Measurements from ENCODE around the gene LPCAT3. TPM values are rescaled to one million over a fixed set of nuclear protein-coding genes. Genes with fewer than 3 reads are reported as not detected.

Gene LPCAT3
- total and polyA plus RNA-seq, 2 of the 13 experiments (the other 11 are each of a cell fraction or from before 2014, with no cell fraction given), result 44.5 to 64.3 TPM

DNA sequence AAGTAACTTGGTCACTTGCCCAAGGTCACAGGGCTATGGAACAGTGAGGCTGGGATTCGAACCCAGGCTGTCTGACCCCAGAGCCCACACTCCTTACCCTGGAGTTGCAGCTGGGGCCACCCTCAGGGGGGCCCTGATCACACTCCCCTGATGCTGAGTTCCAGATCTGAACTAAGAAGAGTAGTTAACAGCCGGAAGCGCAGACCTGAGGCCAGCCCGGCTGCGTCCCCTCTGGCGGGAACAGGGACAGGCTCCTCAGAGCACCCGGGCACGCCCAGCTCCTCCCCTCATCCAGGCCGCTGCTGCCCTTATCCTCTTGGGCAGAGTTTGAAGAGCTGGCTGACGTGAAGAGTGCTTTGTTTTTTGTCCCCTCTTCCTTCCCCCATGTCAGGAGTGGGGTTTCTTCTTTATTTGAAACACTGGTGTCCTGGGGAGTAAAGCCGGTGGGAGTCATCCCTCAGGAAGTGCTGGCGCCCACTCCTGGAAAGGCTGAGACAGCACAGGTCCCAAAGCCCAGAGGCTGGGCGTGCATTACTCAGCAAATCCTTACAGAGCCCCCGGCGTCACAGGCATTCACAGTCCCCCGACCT lies 56.5 kb downstream of the LPCAT3 start (continued):
- TF ChIP-seq, protein P1, sequence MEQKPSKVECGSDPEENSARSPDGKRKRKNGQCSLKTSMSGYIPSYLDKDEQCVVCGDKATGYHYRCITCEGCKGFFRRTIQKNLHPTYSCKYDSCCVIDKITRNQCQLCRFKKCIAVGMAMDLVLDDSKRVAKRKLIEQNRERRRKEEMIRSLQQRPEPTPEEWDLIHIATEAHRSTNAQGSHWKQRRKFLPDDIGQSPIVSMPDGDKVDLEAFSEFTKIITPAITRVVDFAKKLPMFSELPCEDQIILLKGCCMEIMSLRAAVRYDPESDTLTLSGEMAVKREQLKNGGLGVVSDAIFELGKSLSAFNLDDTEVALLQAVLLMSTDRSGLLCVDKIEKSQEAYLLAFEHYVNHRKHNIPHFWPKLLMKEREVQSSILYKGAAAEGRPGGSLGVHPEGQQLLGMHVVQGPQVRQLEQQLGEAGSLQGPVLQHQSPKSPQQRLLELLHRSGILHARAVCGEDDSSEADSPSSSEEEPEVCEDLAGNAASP (CRISPR knock-in tag; IDR thresholded peaks at IDR 0.05; ENCODE audit: borderline replicate concordance), result 0 out of 2 replicates have a peak, but pooled peaks have one; percentile 9
- TF ChIP-seq NKX3-1 (CRISPR knock-in tag; IDR thresholded peaks at IDR 0.05) (no peak), DMAP1 (CRISPR knock-in tag; IDR thresholded peaks at IDR 0.05) (peak; percentile 59; the same call in 1 of the 2 replicates), RFX3 (CRISPR knock-in tag; IDR thresholded peaks at IDR 0.05) (no peak), ASH2L (IDR thresholded peaks at IDR 0.05; ENCODE audit: insufficient read length, low read depth, low read length) (peak; percentile 49), SMARCC2 (IDR thresholded peaks at IDR 0.05) (no peak), MEIS1 (CRISPR knock-in tag; IDR thresholded peaks at IDR 0.05; ENCODE audit: borderline replicate concordance) (no peak), LCORL (IDR thresholded peaks at IDR 0.05) (no peak), LCORL (CRISPR knock-in tag; IDR thresholded peaks at IDR 0.05) (0 out of 2 replicates have a peak, but pooled peaks have one; percentile 21), YY1 (IDR thresholded peaks at IDR 0.05; ENCODE audit: insufficient read depth, insufficient replicate concordance, low read depth, low read length) (peak; percentile 9), SALL1 (CRISPR knock-in tag; IDR thresholded peaks at IDR 0.05) (peak; percentile 12; the same call in 1 of the 2 replicates), MED1 (CRISPR knock-in tag; IDR thresholded peaks at IDR 0.05) (peak; percentile 42; the same call in 1 of the 2 replicates), TGIF2 (CRISPR knock-in tag; IDR thresholded peaks at IDR 0.05) (0 out of 2 replicates have a peak, but pooled peaks have one; percentile 28), RELA (CRISPR knock-in tag; IDR thresholded peaks at IDR 0.05) (no peak), ZNF44 (CRISPR knock-in tag; IDR thresholded peaks at IDR 0.05) (no peak), NFIC (IDR thresholded peaks at IDR 0.05; ENCODE audit: low read length) (no peak), CBFB (CRISPR knock-in tag; IDR thresholded peaks at IDR 0.05) (0 out of 2 replicates have a peak, but pooled peaks have one; percentile 34), CBX5 (CRISPR knock-in tag; IDR thresholded peaks at IDR 0.05; ENCODE audit: borderline replicate concordance) (no peak), FOSL2 (CRISPR knock-in tag; IDR thresholded peaks at IDR 0.05) (peak; percentile 26; the same call in 1 of the 2 replicates), ZNF562 (CRISPR knock-in tag; IDR thresholded peaks at IDR 0.05; ENCODE audit: borderline replicate concordance) (no peak), HOXA3 (CRISPR knock-in tag; IDR thresholded peaks at IDR 0.05) (peak; percentile 5; the same call in 1 of the 2 replicates), RBM39 (IDR thresholded peaks at IDR 0.05; ENCODE audit: low read depth, low read length, poor library complexity, severe bottlenecking) (peak; percentile 66), POLR2AphosphoS5 (IDR thresholded peaks at IDR 0.05; ENCODE audit: low read depth, low read length) (0 out of 2 replicates have a peak, but pooled peaks have one; percentile 34), SOX5 (CRISPR knock-in tag; IDR thresholded peaks at IDR 0.05; ENCODE audit: borderline replicate concordance) (no peak)
- TF ChIP-seq, protein P2, sequence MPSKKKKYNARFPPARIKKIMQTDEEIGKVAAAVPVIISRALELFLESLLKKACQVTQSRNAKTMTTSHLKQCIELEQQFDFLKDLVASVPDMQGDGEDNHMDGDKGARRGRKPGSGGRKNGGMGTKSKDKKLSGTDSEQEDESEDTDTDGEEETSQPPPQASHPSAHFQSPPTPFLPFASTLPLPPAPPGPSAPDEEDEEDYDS (CRISPR knock-in tag; IDR thresholded peaks at IDR 0.05), result 0 out of 2 replicates have a peak, but pooled peaks have one; percentile 21
- TF ChIP-seq, protein P3, sequence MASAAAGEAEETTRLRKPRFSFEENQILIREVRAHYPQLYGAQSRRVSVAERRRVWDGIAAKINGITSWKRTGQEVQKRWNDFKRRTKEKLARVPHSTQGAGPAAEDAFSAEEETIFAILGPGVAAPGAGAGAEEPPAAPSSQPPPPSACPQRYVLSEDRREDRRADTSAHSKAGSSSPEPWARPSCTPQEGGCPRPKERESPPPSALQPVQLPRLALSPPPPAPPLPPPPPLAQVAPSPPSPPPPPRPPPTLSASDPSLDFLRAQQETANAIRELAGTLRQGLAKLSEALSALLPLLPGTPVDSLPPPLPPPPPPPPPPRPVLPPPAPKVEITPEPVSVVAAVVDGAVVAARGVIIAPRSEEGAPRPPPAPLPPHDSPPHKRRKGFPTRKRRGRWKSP (CRISPR knock-in tag; IDR thresholded peaks at IDR 0.05), result 0 out of 2 replicates have a peak, but pooled peaks have one; percentile 48
- TF ChIP-seq, protein P4, sequence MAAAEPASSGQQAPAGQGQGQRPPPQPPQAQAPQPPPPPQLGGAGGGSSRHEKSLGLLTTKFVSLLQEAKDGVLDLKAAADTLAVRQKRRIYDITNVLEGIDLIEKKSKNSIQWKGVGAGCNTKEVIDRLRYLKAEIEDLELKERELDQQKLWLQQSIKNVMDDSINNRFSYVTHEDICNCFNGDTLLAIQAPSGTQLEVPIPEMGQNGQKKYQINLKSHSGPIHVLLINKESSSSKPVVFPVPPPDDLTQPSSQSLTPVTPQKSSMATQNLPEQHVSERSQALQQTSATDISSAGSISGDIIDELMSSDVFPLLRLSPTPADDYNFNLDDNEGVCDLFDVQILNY (CRISPR knock-in tag; conservative IDR thresholded peaks at IDR 0.05), result no peak
- TF ChIP-seq, protein P5, sequence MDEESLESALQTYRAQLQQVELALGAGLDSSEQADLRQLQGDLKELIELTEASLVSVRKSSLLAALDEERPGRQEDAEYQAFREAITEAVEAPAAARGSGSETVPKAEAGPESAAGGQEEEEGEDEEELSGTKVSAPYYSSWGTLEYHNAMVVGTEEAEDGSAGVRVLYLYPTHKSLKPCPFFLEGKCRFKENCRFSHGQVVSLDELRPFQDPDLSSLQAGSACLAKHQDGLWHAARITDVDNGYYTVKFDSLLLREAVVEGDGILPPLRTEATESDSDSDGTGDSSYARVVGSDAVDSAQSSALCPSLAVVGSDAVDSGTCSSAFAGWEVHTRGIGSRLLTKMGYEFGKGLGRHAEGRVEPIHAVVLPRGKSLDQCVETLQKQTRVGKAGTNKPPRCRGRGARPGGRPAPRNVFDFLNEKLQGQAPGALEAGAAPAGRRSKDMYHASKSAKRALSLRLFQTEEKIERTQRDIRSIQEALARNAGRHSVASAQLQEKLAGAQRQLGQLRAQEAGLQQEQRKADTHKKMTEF (CRISPR knock-in tag; IDR thresholded peaks at IDR 0.05), result 0 out of 2 replicates have a peak, but pooled peaks have one; percentile 25

Measured in HepG2 (cell line).